HG02973 (cell line): ENCODE data around the gene ALLC.

Experiments
- ATAC-seq: cut with Tn5 transposase; IDR thresholded peaks from one replicate; pipeline ENCODE4 v1.9.1; 2021; ENCODE audit warnings: moderate library complexity; ENCODE audit not compliant: unreplicated experiment

Gene ALLC

GRCh38 chr2:3674066-3674845 lies 16.3 kb downstream of the ALLC start:
- ATAC-seq, result no peak

- no peak for ATAC-seq
Observed at GRCh38 chr2:3675687-3676086, 17.7 kb downstream of the ALLC start.

- ATAC-seq, result no peak
Observed at GRCh38 chr2:3677436-3677835, 19.4 kb downstream of the ALLC start.

GRCh38 chr2:3678212-3678611 lies 20.2 kb downstream of the ALLC start:
- ATAC-seq, result no peak

- no peak for ATAC-seq
Observed at GRCh38 chr2:3679180-3679579, 21.2 kb downstream of the ALLC start.

GRCh38 chr2:3679616-3680393 lies 21.8 kb downstream of the ALLC start:
- no peak for ATAC-seq

GRCh38 chr2:3680548-3681345 lies 22.7 kb downstream of the ALLC start:
- no peak for ATAC-seq

- ATAC-seq, result no peak
Observed at GRCh38 chr2:3681625-3682024, 23.6 kb downstream of the ALLC start.

GRCh38 chr2:3682811-3683210 lies 24.8 kb downstream of the ALLC start:
- ATAC-seq, result no peak

GRCh38 chr2:3683748-3684454 lies 25.9 kb downstream of the ALLC start:
- no peak for ATAC-seq

- no peak for ATAC-seq
Observed at GRCh38 chr2:3689998-3690748, 32.2 kb downstream of the ALLC start.

GRCh38 chr2:3692375-3692774 lies 34.4 kb downstream of the ALLC start:
- no peak for ATAC-seq

- ATAC-seq, result no peak
Observed at GRCh38 chr2:3696545-3696944, 38.5 kb downstream of the ALLC start.

- ATAC-seq, result no peak
Observed at GRCh38 chr2:3701071-3701470, 43.1 kb downstream of the ALLC start.

GRCh38 chr2:3703236-3703756 lies 45.3 kb downstream of the ALLC start, which contains the start of gene DCDC2C:
TSS of gene DCDC2C (plus strand) at chr2:3703575. CDS start at chr2:3703752, 177 bp downstream.
- ATAC-seq, result no peak

- ATAC-seq, result no peak
Observed at GRCh38 chr2:3703757-3704355, 45.9 kb downstream of the ALLC start.

GRCh38 chr2:3704692-3705091 lies 46.7 kb downstream of the ALLC start:
- ATAC-seq, result no peak

GRCh38 chr2:3705782-3706181 lies 47.8 kb downstream of the ALLC start:
- no peak for ATAC-seq

GRCh38 chr2:3706892-3707291 lies 48.9 kb downstream of the ALLC start:
- no peak for ATAC-seq
